GM18507 (cell line): ENCODE results near the gene ZBTB3.
A peak's percentile ranks its signal among the peaks of the same experiment; 100 is the strongest.
"Not testable (repeated sequence)": the region's sequence is repeated elsewhere in the genome, so short reads cannot be mapped to it uniquely, and the experiment has no call there.

Experiments used
- DNase-seq: peaks from one replicate; pipeline ENCODE4 v3.0.0; 2011; ENCODE audit warnings: low read depth; ENCODE audit not compliant: insufficient read length; ENCODE audit errors: extremely low spot score
- FAIRE-seq: peaks from 2 replicates; lab custom pipeline; 2011; peaks lifted over from hg19 to GRCh38; lab: Jason Lieb, UNC

Gene ZBTB3

DNA sequence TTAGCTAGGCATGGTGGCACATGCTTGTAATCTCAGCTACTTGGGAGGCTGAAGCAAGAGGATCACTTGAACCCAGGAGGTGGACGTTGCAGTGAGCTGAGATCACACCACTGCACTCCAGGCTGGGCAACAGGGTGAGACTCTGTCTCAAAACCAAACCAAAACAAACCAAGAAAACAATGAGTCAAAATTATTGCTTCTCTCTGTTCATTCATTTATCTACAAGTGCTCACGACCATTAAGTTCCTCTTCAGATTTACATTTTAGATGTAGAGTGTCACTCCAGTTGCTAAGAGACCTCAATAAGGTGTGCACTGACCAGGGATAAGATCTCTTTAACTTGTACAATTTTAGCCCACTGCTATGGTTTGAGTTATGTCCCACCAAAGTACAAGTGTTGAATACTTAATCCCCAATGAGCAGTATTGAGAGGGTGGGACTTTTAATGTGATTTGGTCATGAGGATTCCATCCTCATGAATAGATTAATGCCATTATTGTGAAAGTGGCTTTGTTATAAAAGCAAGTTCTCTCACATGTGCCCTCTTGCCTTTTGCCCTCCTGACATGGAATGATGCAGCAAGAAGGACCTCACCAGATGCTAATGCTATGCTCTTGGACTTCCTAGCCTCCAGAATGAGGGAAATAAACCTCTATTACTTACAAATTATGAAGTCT is 34.5 kb downstream of the ZBTB3 start:
- no peak for FAIRE-seq
- DNase-seq, result no peak

DNA sequence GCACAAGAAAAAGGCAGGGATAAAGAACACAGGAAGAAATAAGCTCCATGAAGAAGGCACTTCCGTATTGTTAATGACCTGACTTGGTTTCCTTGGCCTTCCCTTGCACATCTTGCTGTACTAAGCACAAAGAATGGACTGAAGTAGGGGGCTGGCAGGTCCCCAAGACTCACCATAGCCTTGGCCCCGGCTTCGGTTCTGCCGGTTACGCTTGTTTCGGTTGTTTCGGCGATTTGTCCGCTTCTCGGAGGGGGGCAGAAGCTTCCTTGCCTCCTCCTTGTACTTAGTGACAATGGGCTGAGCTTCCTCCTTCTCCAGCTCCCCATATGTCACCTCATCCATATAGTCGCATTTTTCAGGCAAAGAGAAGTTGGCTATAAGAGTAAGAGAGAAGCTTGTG is 37.1 kb downstream of the ZBTB3 start:
- DNase-seq (no peak), FAIRE-seq (no peak)

DNA sequence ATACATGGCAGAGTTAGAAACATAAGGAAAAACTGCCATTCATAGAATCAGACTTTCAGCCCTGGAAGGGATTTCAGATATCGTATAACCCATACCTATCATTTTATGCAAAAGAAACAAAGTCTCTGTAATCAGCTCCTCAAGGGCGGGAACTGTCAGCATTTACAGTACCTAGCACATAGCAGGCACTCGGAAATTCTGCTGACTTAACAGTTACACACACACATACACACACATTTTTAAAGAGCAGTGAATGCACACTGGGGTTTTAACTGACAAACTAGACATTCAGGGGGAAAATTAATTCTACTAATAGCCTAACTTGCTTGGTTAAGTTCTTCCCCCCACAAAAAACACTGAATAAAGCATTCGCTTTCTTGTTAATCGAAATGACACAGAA is 37.8 kb downstream of the ZBTB3 start:
- FAIRE-seq (no peak), DNase-seq (no peak)

DNA sequence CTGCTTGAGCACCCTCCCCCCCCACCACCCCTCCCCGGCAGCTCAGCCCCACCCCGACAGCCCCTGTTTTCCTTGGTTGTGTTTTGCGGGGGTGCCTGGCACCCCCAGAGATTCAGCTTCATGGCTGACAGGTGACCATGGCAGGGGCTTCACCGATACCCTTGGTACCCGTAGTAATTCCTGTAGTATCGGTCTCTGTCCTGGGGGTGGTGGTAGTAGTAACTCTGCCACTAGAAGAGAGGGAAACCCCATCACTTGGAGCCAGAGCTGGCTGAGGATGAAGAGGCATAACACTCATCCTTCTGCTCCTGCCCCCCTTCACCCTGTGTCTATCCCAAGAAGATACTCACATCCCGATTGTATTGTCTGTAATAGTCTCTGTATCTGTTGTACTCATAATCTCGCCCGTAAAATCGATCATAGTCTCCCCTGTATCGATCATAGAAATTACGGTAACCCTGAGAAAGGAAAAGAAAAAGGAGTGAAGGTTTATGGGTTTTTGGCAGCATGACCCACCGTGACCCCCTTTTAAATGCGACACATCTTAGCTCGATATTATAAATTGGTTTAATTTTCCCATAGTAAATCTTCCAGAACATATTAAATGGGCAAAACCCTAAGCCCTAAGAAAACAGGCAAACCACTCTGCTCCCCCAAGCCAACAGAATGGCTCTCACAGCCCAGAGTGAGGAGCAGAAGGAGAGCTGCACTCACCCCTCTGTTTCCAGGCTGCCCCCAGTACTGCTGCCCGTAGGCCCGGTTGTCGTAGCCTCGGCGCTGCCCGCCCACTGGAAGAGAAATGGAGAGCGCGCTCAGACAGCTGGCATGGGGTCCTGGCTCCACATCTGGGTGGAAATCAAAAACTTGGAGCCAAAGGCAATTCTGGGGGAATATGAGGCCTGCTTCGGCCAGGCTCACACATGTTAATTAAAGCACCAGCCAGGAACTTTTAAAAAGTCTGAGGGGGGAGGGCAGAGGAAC is 38.5 kb downstream of the ZBTB3 start:
- FAIRE-seq, result no peak

DNA sequence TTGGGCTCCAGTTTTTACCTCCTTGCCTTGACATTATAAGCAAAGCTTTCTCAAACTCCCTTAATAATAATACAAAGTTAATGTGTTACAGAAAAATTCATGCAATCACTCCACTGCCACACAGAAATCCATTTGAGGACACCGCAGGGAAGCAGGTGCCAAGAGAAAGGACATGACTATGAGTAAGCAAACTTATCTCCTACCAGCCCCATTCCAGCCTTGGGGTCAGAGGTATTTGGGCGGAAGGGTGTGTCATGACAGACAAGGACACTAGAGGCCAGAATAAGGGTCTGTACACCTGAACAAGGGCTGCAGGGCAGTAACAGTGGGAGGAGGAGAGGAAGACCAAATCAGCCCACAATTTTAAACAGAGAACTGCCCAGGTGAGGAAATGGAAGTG is 40.6 kb downstream of the ZBTB3 start:
- no peak for FAIRE-seq
- no peak for DNase-seq

More for the DNA sequence above, 38.5 kb downstream of the ZBTB3 start:
- DNase-seq, result no peak

DNA sequence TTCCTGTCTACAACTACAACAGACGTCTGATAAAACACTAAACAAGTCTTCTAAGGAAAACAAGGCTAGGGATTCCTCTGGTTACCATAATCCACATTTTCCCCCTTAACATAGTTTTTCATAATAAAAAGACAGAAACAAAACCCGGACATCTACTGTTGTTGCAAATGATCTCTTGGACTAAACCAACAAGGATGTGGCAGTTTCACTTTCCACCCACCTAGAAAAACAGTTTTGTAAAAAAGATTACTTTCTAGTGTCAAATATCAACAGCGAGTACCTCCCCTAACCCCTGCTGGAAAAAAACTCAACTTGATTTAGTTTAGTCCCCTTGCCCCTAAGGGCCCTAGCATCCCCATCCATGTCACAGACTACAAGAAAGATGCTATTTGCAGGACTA is 41.1 kb downstream of the ZBTB3 start:
- FAIRE-seq (no peak), DNase-seq (no peak)

DNA sequence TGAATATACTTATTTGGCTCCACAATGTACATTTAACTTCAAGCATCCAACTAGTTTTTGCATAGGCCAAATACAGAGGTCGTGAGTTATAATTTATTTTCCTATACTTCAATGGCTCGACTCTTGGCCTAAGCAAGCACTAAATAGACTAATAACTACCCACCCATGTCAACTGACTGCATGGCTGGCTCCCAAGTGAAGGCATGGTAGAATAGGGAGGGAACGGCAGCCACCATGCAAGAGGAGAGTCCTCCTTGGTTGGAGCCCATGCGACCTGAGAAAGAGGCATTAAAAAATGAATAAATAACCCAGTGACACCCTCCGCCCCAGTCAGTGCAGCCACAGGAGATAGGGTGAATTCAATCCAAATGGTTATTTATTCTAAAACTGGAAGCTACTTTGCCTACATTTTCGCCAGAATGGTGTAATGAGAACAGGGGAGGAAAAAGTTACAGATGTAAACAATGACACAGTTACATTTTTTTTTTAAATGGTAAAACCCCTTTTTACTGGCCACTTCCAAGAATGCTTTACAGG is 41.6 kb downstream of the ZBTB3 start:
- no peak for FAIRE-seq
- no peak for DNase-seq

DNA sequence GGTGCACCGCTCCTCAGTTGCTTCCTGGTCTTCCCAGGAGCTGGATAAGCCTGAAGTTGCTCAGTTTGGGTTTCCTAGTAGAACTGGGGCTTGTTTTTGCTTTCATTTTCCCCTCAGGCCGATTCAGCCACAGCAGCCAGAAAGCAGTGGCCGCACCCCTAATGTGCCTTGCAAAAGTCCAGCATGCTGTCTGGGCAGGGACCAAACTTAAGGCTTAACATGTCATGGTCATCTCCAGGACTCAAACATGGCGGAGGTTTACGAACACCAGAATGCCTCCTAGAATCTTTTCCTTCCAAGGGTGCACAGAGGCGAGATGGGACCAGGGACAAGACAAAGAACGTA is 44.0 kb downstream of the ZBTB3 start:
- no peak for FAIRE-seq
- DNase-seq, result no peak

DNA sequence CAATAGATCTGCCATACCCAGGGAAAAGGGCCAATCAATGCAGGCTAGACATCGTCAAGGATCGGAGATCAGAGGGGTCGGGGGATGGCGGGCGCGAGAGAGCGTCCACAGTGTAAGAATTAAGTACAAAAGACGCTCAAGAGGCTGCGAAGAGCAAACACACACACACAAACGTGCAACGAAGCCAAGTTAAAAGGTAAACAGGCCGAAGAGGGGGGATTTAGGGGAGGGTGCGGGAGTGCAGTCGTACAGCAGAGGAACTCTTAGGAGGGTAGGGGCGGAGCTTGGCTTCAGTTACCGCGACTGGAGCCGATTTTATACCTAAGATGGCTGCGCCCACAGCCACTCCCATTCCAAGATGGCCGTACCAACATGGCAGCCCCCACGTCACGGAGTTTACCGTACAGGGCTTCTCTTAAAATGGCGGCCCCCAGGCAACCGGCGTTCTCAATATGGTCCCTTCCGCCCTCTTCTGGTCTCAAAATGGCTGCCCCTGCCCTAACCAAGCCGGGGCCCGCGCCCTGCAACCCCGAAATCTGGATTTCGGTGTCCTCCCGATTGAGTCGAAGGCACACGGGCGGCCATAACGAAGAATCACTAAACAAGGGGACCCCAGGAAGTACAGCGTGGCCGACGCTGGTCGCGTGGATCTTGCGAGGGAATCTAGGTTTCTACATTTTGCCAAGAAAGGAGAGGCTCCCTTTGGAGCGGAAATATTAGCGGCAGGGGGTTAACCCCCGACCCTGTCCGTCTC is 44.5 kb downstream of the ZBTB3 start:
- FAIRE-seq (peak; percentile 97), DNase-seq (peak; percentile 80)

DNA sequence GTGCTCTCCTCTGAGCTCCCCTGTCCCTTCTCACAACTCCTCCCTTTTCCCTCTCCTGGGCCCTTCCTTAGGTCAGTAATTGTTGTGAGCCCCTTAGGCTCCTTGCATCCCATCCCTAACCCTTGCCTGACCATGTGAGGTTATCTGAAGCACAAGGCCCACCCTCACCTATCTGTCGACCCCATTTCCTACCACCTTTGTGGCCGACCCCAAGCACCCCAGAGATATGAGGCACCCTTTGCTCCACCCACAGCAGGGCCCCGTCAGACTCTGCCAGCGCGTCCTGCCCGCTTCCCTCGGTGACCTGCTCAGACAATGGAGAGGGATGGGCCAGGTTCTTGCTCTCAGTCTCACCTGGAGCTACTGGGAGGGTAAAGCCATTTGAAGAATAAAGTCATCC is 45.2 kb downstream of the ZBTB3 start:
- no peak for FAIRE-seq
- DNase-seq, result no peak

DNA sequence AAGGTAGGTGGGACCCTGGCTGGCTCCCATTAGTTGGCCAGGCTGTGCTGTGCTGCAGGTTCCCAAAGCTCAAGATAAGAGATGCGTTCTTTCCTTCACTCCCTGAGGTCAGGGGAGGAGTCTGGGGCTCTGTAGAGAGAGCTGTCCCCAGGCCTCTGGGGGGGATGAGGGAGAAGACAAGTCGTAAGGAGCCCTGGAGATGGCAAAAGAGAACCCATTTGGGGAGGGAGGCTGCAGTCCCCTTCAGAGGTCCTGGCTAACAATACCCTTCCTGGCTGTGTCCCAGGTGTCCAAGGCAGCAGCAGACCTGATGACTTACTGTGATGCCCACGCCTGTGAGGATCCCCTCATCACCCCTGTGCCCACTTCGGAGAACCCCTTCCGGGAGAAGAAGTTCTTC is 45.6 kb downstream of the ZBTB3 start:
- DNase-seq (no peak), FAIRE-seq (no peak)

DNA sequence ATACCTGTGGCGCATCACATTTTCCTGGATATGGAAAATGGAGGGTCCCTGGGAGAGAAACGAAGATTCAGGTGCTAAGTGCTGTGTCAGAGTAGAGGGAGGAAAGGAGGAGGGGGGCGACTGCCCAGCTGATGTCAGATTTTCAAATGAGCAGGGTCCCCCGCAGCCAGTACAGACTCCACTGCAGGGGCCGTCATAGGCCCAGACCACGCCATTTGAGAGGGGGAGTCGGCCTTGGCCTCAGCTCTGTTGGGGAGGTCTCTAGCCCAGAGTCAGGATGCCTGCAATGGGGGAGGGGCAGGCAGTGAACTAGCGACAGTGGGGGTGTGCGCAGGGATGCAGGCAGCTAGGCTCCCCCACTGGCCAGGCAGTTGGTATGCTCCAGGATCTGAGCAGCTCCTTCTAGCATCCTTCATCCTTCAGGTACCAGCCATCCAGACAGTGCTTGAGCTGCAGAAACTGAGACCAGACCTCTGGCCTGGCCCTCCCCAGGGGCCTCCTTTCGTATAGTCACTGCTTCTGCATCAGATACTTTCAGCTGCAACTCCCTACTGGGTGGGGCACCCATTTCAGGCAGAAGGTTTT is 46.6 kb downstream of the ZBTB3 start, which contains the start of the genes BSCL2 and GNG3:
Gene BSCL2 (minus strand): TSS at position 148 of the 585 bp plus-strand sequence. CDS start 229 bp downstream, outside the sequence.
Gene GNG3 (plus strand): TSS at position 400 of the 585 bp plus-strand sequence. CDS start 620 bp downstream, outside the sequence.
- FAIRE-seq, result no peak
- no peak for DNase-seq

DNA sequence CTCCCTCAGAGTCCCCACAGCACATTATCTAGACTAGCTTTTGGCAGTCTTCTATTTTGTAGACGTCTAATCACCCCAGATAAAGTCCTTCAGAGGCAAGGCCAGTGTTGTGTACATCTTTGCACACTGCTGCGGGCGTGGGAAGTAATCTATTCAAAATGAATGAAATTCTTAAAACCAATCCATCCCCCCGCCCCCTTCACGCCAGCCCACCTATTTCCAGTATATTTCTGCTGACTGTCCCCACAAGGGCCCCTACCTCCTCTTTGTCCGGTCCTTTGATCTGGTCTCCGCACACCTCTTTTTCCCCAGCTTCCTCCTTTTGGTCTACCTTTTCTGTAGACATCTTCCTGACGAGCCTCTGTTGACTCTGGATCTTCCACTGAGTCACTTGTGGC is 47.1 kb downstream of the ZBTB3 start:
- FAIRE-seq (no peak), DNase-seq (no peak)

DNA sequence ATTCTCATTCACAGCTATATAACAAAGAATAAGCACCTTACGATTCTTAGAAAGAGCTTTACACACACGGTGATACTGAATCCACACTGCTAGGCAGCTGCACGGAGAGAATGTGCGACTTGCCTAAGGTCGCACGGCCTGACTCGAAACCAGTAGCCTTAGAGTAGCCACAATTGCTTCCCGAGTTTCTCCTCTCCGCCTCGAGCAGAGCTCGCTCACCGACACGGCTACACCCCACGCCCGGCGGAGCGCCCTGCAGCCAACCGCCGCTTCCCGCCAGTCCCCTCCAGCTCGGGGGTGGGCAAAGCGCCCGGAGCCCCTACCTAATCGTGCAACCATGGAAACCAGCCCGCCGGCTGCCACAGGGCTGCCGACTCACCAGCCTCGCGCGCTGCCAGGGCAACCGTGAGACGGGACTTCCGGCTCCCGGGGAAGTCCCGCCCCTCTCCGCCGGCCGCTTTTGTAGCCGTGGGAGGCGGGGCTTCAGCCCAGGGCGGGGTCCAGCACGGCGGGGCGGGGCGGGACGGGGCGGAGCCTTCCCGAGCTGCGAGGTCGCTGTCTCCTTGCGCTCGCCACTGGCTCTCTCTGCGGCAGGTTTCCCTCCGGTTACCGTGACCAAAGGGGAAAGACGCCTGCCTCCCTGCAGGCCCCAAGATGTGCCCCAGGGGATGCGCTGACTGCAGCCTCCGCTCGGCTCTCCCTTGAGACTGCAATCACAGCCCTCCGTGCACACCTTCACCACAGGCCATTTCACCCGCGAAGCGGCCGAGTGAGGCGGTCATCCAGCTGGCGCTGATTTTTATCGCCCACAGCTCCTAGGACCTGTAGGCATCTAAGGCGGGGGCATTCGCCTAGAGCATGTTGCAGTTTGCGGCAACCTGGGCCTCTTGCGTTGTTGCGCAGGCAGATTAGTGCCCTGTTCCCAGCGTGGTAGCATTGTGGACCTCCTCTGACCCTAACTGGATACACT is 47.8 kb downstream of the ZBTB3 start:
- DNase-seq (peak; percentile 92), FAIRE-seq (peak; percentile 53)

DNA sequence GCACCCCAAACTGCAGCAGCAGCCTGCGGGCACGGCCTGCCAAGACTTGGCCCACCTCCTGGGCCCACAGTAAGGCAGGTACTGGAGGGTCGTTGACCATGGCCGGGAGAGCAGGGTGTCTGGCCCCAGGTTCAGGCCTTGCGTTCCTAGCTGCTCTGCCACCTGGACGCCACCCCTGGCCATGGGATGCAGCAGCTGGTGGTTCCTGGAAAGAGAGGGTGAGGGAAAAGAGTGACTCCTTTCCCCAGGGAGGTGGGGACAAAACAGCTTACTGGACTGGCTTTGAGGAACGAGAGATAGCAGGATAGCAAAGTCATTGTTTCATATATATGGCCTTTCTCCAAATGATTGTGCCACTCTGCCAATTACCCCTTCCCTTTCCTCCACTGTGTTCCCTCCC is 48.5 kb downstream of the ZBTB3 start:
- FAIRE-seq, result no peak
- no peak for DNase-seq

DNA sequence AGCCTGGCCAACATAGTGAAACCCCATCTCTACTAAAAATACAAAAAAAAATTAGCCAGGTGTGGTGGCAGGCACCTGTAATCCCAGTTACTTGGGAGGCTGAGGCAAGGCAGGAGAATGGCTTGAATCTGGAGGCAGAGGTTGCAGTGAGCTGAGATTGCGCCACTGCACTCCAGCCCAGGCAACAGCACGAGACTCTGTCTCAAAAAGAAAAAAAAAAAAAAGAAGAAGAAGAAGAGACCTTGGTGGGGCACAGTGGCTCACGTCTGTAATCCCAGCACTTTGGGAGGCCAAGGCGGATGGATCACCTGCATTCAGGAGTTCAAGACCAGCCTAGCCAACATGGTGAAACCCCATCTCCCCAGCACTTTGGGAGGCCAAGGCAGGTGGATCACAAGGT is 50.0 kb downstream of the ZBTB3 start:
- FAIRE-seq, DNase-seq: not testable (repeated sequence)

DNA sequence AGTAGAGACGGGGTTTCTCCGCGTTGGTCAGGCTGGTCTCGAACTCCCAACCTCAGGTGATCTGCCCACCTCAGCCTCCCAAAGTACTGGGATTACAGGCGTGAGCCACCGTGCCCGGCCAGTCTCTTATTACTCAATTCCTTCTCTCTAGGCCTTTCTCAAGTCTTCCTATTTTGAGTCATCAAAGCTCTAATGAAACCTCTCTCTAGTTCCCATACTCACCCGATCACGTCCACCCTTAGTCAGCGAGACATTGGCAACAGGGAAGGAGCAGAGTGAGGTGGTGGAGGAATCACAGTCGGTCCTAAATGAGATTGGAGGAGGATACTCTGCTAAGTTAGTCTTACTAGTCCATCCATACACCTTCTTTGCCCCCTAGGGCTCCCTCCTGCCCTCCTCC is 51.7 kb downstream of the ZBTB3 start:
- no peak for FAIRE-seq

More for the DNA sequence above, 51.7 kb downstream of the ZBTB3 start:
- DNase-seq, result no peak
